Measurements from ENCODE around the gene TNFRSF21. TPM values are rescaled to one million over a fixed set of nuclear protein-coding genes. Genes with fewer than 3 reads are reported as not detected.

TNFRSF21 gene
- total RNA-seq, 1 donor from 2014 or later: 24.2 TPM

- H3K27me3 Mint-ChIP-seq (ENCODE audit: low read depth): peaks cover 4% of the 10 kb centered on the region
- peak overlapping the region; percentile 88 for H3K4me3 Mint-ChIP-seq
- no peaks in the 10 kb centered on the region for H3K36me3 Mint-ChIP-seq
- H3K4me1 Mint-ChIP-seq: peaks cover 21% of the 10 kb centered on the region
- TF ChIP-seq CTCF (IDR thresholded peaks at IDR 0.05; ENCODE audit: unreplicated experiment): no peak
- no peak for DNase-seq (ENCODE audit: low spot score in 2 of 2, unreplicated experiment in 2 of 2)
- peak overlapping the region; percentile 82 for H3K27ac Mint-ChIP-seq
- H3K9me3 Mint-ChIP-seq: no peaks in the 10 kb centered on the region
Observed at GRCh38 chr6:47308198-47308517, 1.5 kb downstream of the TNFRSF21 start.

DNA sequence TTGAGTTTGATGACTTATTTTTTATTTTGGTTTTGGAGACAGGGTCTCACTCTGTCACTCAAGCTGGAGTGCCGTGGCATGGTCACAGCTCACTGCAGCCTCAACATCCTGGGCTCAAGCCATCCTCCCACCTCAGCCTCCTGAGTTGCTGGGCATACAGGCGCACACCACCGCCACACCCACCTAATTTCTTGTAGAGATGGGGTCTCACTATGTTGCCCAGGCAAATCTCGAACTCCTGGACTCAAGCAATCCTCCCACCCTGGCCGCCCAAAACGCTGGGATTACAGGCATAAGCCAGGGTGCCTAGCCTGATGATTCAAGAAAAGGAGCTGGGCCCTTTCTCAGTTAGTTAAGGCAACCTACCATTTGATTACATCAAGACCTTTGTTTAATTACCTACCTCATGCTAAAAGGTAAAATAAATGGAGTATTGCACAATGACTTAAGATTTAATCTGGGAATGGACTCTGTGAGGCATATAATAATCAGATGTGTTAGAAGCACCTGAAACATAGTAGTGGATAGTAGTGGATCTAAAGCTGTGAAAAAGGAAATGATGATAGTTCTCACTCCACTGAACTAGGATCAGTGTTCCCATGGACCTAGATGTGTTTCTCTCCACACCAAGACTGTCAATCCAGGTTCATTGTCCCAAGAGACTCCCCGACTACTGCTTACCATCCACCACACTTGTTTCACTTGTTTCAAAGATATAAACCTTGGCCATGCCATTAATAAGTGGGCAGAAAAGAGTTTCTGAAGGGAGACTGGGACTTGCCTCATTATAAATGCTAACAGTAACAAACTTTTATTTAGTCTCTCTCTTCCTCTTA is 2.1 kb downstream of the TNFRSF21 start:
- Mint-ChIP-seq H3K4me1 (peaks cover 21% of the 10 kb centered on the region), H3K4me3 (peak overlapping the region; percentile 88), H3K27ac (no peak overlapping the region)

DNA sequence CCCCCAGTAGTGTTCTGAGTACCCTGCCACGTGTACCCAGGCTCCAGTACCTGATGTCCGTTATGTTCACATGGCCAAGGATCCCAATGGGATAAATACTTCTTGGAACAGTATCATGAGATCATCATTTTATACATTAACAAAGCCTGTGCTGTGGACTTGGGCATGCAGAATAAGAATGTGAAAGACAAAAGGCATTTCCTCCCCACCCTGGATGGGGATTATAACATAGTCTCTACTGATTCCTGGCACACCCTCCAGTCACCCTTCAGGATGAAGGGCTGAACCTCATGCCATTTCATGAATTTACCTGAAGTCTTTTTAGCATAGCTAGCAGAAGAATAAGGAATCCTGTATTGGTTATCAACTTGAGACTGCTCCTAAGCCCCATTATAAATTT is 2.8 kb downstream of the TNFRSF21 start:
- peaks cover 4% of the 10 kb centered on the region for H3K27me3 Mint-ChIP-seq (ENCODE audit: low read depth)
- peaks cover 3% of the 10 kb centered on the region for H3K9me3 Mint-ChIP-seq
- H3K27ac Mint-ChIP-seq: no peak overlapping the region
- H3K4me1 Mint-ChIP-seq: peaks cover 21% of the 10 kb centered on the region
- no peaks in the 10 kb centered on the region for H3K36me3 Mint-ChIP-seq
- no peak for TF ChIP-seq CTCF (IDR thresholded peaks at IDR 0.05; ENCODE audit: unreplicated experiment)
- no peak for DNase-seq (ENCODE audit: low spot score in 2 of 2, unreplicated experiment in 2 of 2)
- no peak overlapping the region for H3K4me3 Mint-ChIP-seq

More for the DNA sequence above, 2.1 kb downstream of the TNFRSF21 start:
- no peaks in the 10 kb centered on the region for H3K9me3 Mint-ChIP-seq
- DNase-seq (ENCODE audit: low spot score in 2 of 2, unreplicated experiment in 2 of 2): no peak
- no peak for TF ChIP-seq CTCF (IDR thresholded peaks at IDR 0.05; ENCODE audit: unreplicated experiment)
- H3K27me3 Mint-ChIP-seq (ENCODE audit: low read depth): peaks cover 4% of the 10 kb centered on the region
- no peaks in the 10 kb centered on the region for H3K36me3 Mint-ChIP-seq

DNA sequence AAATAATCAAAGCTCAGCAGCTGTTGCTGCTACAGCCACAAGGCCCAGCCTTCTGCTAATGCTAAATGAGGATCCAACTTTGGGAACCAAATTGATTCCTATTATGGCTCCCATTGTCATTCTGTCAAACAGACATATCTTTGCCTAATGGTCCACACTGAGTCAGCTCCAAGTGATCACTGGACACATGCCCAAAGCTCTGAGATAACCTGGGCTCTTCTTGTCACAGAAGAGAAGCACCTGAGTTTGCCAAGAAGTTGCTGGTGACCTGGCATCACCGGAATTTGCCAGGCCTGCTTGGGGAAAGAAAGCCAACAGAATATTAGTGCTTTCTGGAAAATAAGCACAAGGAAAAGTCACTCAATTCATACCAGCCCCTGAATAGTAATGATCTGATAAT is 5.8 kb downstream of the TNFRSF21 start:
- no peak overlapping the region for H3K4me3 Mint-ChIP-seq
- H3K4me1 Mint-ChIP-seq: peaks cover 19% of the 10 kb centered on the region
- H3K36me3 Mint-ChIP-seq: no peaks in the 10 kb centered on the region
- no peak for DNase-seq (ENCODE audit: low spot score in 2 of 2, unreplicated experiment in 2 of 2)
- TF ChIP-seq CTCF (IDR thresholded peaks at IDR 0.05; ENCODE audit: unreplicated experiment): no peak
- peaks cover 4% of the 10 kb centered on the region for H3K27me3 Mint-ChIP-seq (ENCODE audit: low read depth)
- no peak overlapping the region for H3K27ac Mint-ChIP-seq
- H3K9me3 Mint-ChIP-seq: peaks cover 12% of the 10 kb centered on the region

DNA sequence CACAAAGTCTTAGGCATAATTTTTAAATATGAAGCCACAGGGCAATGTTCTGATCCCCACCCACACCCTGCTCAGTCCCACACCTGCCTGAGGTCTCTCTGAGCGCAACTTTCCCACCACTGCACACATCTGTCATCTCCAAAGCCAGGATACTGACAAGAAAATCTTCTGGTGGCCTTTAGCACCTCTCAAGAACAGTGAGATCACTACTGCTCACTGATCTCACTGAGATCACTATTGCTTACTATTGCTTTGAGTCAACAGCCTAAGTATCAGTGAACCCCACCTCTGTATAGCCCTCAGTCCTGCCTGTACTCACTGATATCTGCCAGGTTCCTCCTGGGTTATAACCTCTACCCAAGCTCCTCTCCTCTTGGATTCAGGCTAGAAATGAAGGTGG is 6.4 kb downstream of the TNFRSF21 start:
- H3K36me3 Mint-ChIP-seq: no peaks in the 10 kb centered on the region
- no peak overlapping the region for H3K27ac Mint-ChIP-seq
- H3K27me3 Mint-ChIP-seq (ENCODE audit: low read depth): peaks cover 4% of the 10 kb centered on the region
- peaks cover 18% of the 10 kb centered on the region for H3K4me1 Mint-ChIP-seq
- DNase-seq (ENCODE audit: low spot score in 2 of 2, unreplicated experiment in 2 of 2): no peak
- H3K4me3 Mint-ChIP-seq: no peak overlapping the region
- H3K9me3 Mint-ChIP-seq: peaks cover 12% of the 10 kb centered on the region
- no peak for TF ChIP-seq CTCF (IDR thresholded peaks at IDR 0.05; ENCODE audit: unreplicated experiment)
